H1 (cell line): Measurements from ENCODE around the gene SERPINB6. TPM values are rescaled to one million over a fixed set of nuclear protein-coding genes. Genes with fewer than 3 reads are reported as not detected.

Experiments
- CTCF ChIA-PET: fragments of 300-600 bp; sonication (Branson Sonifier 250); formaldehyde crosslinking; loops from one replicate; lab custom pipeline; 2021; ENCODE audit not compliant: partially characterized antibody; lab: Charles Lee
- POLR2A ChIA-PET: fragments of 300-600 bp; sonication (Branson Sonifier 250); formaldehyde crosslinking; loops from one replicate; lab custom pipeline; 2021; ENCODE audit warnings: inconsistent platforms; ENCODE audit not compliant: partially characterized antibody; lab: Charles Lee
- DNase-seq, 2 experiments: peaks; one replicate each; pipeline versions ENCODE4 v3.0.0 to v3.0.0-alpha.2; 2010 to 2022; ENCODE audit warnings: low spot score in 2 of 2, low read depth in 1 of 2, mixed read lengths in 1 of 2
- FAIRE-seq: peaks from 2 replicates; lab custom pipeline; 2011; peaks lifted over from hg19 to GRCh38; lab: Jason Lieb, UNC
- H2AFZ ChIP-seq: 2 replicates; pipeline ENCODE4 v1.8.1; 2012; ENCODE audit warnings: low read length, inconsistent platforms
- H2AK5ac ChIP-seq: 2 replicates; pipeline ENCODE4 v1.6.1; 2013; ENCODE audit warnings: low read depth, low read length
- H2BK120ac ChIP-seq: replicated peaks from 2 replicates; pipeline ENCODE3; 2013; ENCODE audit warnings: low read depth, low read length, inconsistent platforms
- H2BK12ac ChIP-seq: 2 replicates; pipeline ENCODE4 v1.6.1; 2013; ENCODE audit warnings: low read depth, low read length
- H2BK15ac ChIP-seq: 2 replicates; pipeline ENCODE4 v1.6.1; 2013; ENCODE audit warnings: low read length
- H2BK20ac ChIP-seq: 2 replicates; pipeline ENCODE4 v1.6.1; 2013; ENCODE audit warnings: low read length
- H2BK5ac ChIP-seq: 2 replicates; pipeline ENCODE4 v1.6.1; 2013; ENCODE audit warnings: low read depth, low read length
- H3K14ac ChIP-seq: 2 replicates; pipeline ENCODE4 v1.6.1; 2013; ENCODE audit warnings: inconsistent platforms; ENCODE audit not compliant: insufficient read length
- H3K18ac ChIP-seq: 2 replicates; pipeline ENCODE4 v1.6.1; 2013; ENCODE audit warnings: low read length; ENCODE audit errors: extremely low read depth
- H3K23ac ChIP-seq: 2 replicates; pipeline ENCODE4 v1.6.1; 2013; ENCODE audit warnings: inconsistent platforms; ENCODE audit not compliant: insufficient read length
- H3K23me2 ChIP-seq: 2 replicates; pipeline ENCODE4 v1.6.1; 2013; ENCODE audit warnings: low read depth, low read length
- H3K27ac ChIP-seq: 2 replicates; pipeline ENCODE4 v1.6.1; 2011; ENCODE audit warnings: low read depth, low read length, inconsistent platforms
- H3K27me3 ChIP-seq, 4 experiments: replicated peaks in 1 of 4; 1 replicate in 1 of 4; 2 replicates in 3 of 4; pipeline versions ENCODE4 v1.6.1 to v1.8.1; 2011 to 2013; ENCODE audit warnings: low read length in 3 of 4, mild to moderate bottlenecking in 3 of 4, inconsistent platforms in 2 of 4, mixed read lengths in 2 of 4, moderate library complexity in 1 of 4; ENCODE audit not compliant: control insufficient read depth in 3 of 4, insufficient read depth in 3 of 4; ENCODE audit errors: extremely low read depth in 1 of 4
- H3K36me3 ChIP-seq, 4 experiments: 2 replicates each; pipeline versions ENCODE4 v1.6.1 to v1.8.1; 2011 to 2013; ENCODE audit warnings: mild to moderate bottlenecking in 4 of 4, low read length in 3 of 4, moderate library complexity in 2 of 4, control low read depth in 1 of 4, inconsistent platforms in 1 of 4; ENCODE audit not compliant: insufficient read depth in 4 of 4, control insufficient read depth in 2 of 4
- H3K4ac ChIP-seq: replicated peaks from 2 replicates; pipeline ENCODE3; 2013; ENCODE audit warnings: low read length, low read depth, mixed read lengths, inconsistent platforms; ENCODE audit not compliant: insufficient read length
- H3K4me1 ChIP-seq, 4 experiments: replicated peaks in 1 of 4; 1 replicate in 1 of 4; 2 replicates in 3 of 4; pipeline versions ENCODE4 v1.6.1 to v1.8.1; 2011 to 2013; ENCODE audit warnings: low read length in 3 of 4, inconsistent platforms in 2 of 4, mixed read lengths in 1 of 4; ENCODE audit not compliant: insufficient read depth in 4 of 4, control insufficient read depth in 3 of 4
- H3K4me2 ChIP-seq, 2 experiments: 2 replicates each; pipeline versions ENCODE4 v1.6.1 to v1.8.1; 2011 to 2013; ENCODE audit warnings: low read depth in 2 of 2, low read length in 2 of 2, control low read depth in 1 of 2, inconsistent platforms in 1 of 2, mild to moderate bottlenecking in 1 of 2; ENCODE audit not compliant: insufficient read depth in 1 of 2
- H3K4me3 ChIP-seq, 4 experiments: fragments of 200-600, 300-600 bp in 1 of 4; sonication (generic), shearing (Covaris generic), sonication (Bioruptor Twin) in 1 of 4; 2 replicates each; pipeline versions ENCODE4 v1.5.1 to v1.8.1; 2011 to 2016; ENCODE audit warnings: low read length in 4 of 4, low read depth in 3 of 4, control low read depth in 2 of 4, inconsistent platforms in 2 of 4, mild to moderate bottlenecking in 2 of 4, mixed read lengths in 1 of 4, moderate library complexity in 1 of 4; ENCODE audit not compliant: insufficient read depth in 2 of 4; ENCODE audit errors: extremely low read depth in 1 of 4
- H3K56ac ChIP-seq: replicated peaks from 2 replicates; pipeline ENCODE3; 2013; ENCODE audit warnings: low read depth, mild to moderate bottlenecking, mixed read lengths, low read length, inconsistent platforms; ENCODE audit not compliant: insufficient read length
- H3K79me1 ChIP-seq: 2 replicates; pipeline ENCODE4 v1.6.1; 2013; ENCODE audit warnings: low read depth, low read length, control low read depth
- H3K79me2 ChIP-seq, 2 experiments: 2 replicates each; pipeline versions ENCODE4 v1.6.1 to v1.8.1; 2012 to 2013; ENCODE audit warnings: low read length in 2 of 2, mild to moderate bottlenecking in 2 of 2, inconsistent platforms in 1 of 2; ENCODE audit not compliant: insufficient read depth in 2 of 2, control insufficient read depth in 1 of 2
- H3K9ac ChIP-seq, 4 experiments: replicated peaks in 1 of 4; 1 replicate in 1 of 4; 2 replicates in 3 of 4; pipeline versions ENCODE4 v1.6.1 to v1.8.1; 2011 to 2013; ENCODE audit warnings: low read depth in 3 of 4, low read length in 3 of 4, control low read depth in 2 of 4, mild to moderate bottlenecking in 2 of 4, moderate library complexity in 2 of 4, inconsistent platforms in 1 of 4; ENCODE audit errors: extremely low read depth in 1 of 4
- H3K9me3 ChIP-seq, 2 experiments: 2 replicates each; pipeline versions ENCODE4 v1.6.1 to v1.8.1; 2012 to 2013; ENCODE audit warnings: mild to moderate bottlenecking in 2 of 2, moderate library complexity in 2 of 2, control low read depth in 1 of 2, inconsistent platforms in 1 of 2, low read depth in 1 of 2, low read length in 1 of 2, mixed read lengths in 1 of 2; ENCODE audit not compliant: insufficient read depth in 2 of 2
- H4K20me1 ChIP-seq, 2 experiments: replicated peaks in 1 of 2; 2 replicates each; pipeline versions ENCODE3 to v1.8.1; 2011 to 2013; ENCODE audit warnings: inconsistent platforms in 2 of 2, low read length in 2 of 2, mild to moderate bottlenecking in 1 of 2; ENCODE audit not compliant: insufficient read depth in 2 of 2, control insufficient read depth in 1 of 2
- H4K5ac ChIP-seq: 2 replicates; pipeline ENCODE4 v1.6.1; 2013; ENCODE audit warnings: low read length, low read depth, mixed read lengths, inconsistent platforms; ENCODE audit not compliant: insufficient read length
- H4K8ac ChIP-seq: 2 replicates; pipeline ENCODE4 v1.8.0; 2013; ENCODE audit warnings: mild to moderate bottlenecking, moderate library complexity, low read length, inconsistent platforms; ENCODE audit not compliant: insufficient read depth; ENCODE audit errors: extremely low read depth
- H4K91ac ChIP-seq: replicated peaks from 2 replicates; pipeline ENCODE3; 2013; ENCODE audit warnings: low read length, mixed read lengths, inconsistent platforms; ENCODE audit not compliant: insufficient read length
- BACH1 ChIP-seq: IDR thresholded peaks from 2 replicates; pipeline ENCODE4 v1.6.1; 2012; ENCODE audit warnings: low read length, improper control_type of control experiment
- CEBPB ChIP-seq: IDR thresholded peaks from 2 replicates; pipeline ENCODE4 v1.6.1; 2012; ENCODE audit warnings: low read depth, low read length
- EP300 ChIP-seq, 2 experiments: IDR thresholded peaks; 1 replicate in 1 of 2; 2 replicates in 1 of 2; pipeline ENCODE4 v1.6.1; 2011 to 2012; ENCODE audit warnings: low read depth in 2 of 2, low read length in 2 of 2, mild to moderate bottlenecking in 2 of 2, borderline replicate concordance in 1 of 2, inconsistent platforms in 1 of 2, moderate library complexity in 1 of 2
- FOSL1 ChIP-seq: IDR thresholded peaks from 2 replicates; pipeline ENCODE4 v1.6.1; 2011; ENCODE audit warnings: mild to moderate bottlenecking, low read depth, low read length, moderate library complexity; ENCODE audit not compliant: insufficient read depth
- SIN3A ChIP-seq, 2 experiments: IDR thresholded peaks in 1 of 2; conservative IDR thresholded peaks in 1 of 2; 2 replicates each; pipeline ENCODE4 v1.6.1; 2011 to 2012; ENCODE audit warnings: low read length in 2 of 2, improper control_type of control experiment in 1 of 2, low read depth in 1 of 2, mild to moderate bottlenecking in 1 of 2
- SP1 ChIP-seq: IDR thresholded peaks from 2 replicates; pipeline ENCODE4 v1.6.1; 2011; ENCODE audit warnings: low read depth, low read length
- TAF7 ChIP-seq: optimal IDR thresholded peaks from 2 replicates; pipeline ENCODE3; 2011; ENCODE audit warnings: low read depth, mild to moderate bottlenecking, inconsistent platforms, low read length, moderate library complexity, borderline replicate concordance
- ZNF274 ChIP-seq: IDR thresholded peaks from 2 replicates; pipeline ENCODE4 v1.7.0; 2012; ENCODE audit warnings: low read length, borderline replicate concordance; ENCODE audit errors: extremely low read depth
- WGBS, 2 experiments: shearing (Covaris generic) in 1 of 2; methylation state at CpG; one replicate each; pipeline versions ENCODE4 v1.1.6 to v1.1.7; 2013 to 2015; ENCODE audit warnings: low lambda C conversion rate in 2 of 2, mixed read lengths in 2 of 2, inconsistent platforms in 1 of 2, low coverage in 1 of 2, missing lambda C conversion rate in 1 of 2; ENCODE audit not compliant: insufficient replicate concordance in 2 of 2, insufficient coverage in 1 of 2, insufficient read length in 1 of 2; ENCODE audit errors: extremely low coverage in 1 of 2, missing lambda C conversion rate in 1 of 2; 5-methylcytosine and 5-hydroxymethylcytosine counted together
- polyA plus RNA-seq, 7 experiments: library from polyadenylated mRNA; depleted of rRNA in 3 of 7; stranded (reverse) in 5 of 7; unstranded in 2 of 7; fragments of >200 nt in 5 of 7; fragments of 200-250 nt in 2 of 7; gene quantifications; 1 replicate in 5 of 7; 2 replicates in 1 of 7; 4 replicates in 1 of 7; pipeline versions ENCODE4 v1.2.1 to v1.2.3, GENCODE V29; 2011 to 2013; ENCODE audit warnings: missing spikeins in 2 of 7, mixed read lengths in 2 of 7
- total RNA-seq: library from RNA; stranded (reverse); fragmentation: NEBNext Ultra II Directional; extraction: Animal tissue kit (Norgen Biotek cat#: 25700); gene quantifications from 2 replicates; pipeline ENCODE4 v1.2.1, GENCODE V29; 2021
- TF ChIP-seq, protein P1 (sequence below): IDR thresholded peaks from 2 replicates; pipeline ENCODE4 v1.6.1; 2011; ENCODE audit warnings: low read depth, mild to moderate bottlenecking, low read length; ENCODE audit not compliant: insufficient read depth
- TF ChIP-seq, protein P2 (sequence below): IDR thresholded peaks from 2 replicates; pipeline ENCODE4 v1.6.1; 2012; ENCODE audit warnings: inconsistent platforms

The SERPINB6 gene
- total and polyA plus RNA-seq, 2 of the 8 experiments (the other 6 are each of a cell fraction or from before 2014, with no cell fraction given), result 27.2 to 29.4 TPM

GRCh38 chr6:2939315-2940009, 31.9 kb downstream of the SERPINB6 start:
- H4K20me1 ChIP-seq, result no peaks in the 10 kb centered on the region
- no peak overlapping the region for H2AFZ ChIP-seq
- no peak overlapping the region for H3K23ac ChIP-seq
- H3K79me1 ChIP-seq, result no peaks in the 10 kb centered on the region
- no peak overlapping the region for H4K91ac ChIP-seq
- no peaks in the 10 kb centered on the region for H3K79me2 ChIP-seq
- FAIRE-seq (no peak), DNase-seq (peak in 1 of 2 experiments; percentile 42)
- H2BK20ac ChIP-seq, result no peak overlapping the region
- no peak overlapping the region for H3K4me2 ChIP-seq
- no peaks in the 10 kb centered on the region; a peak in 1 of 7 replicates for H3K27me3 ChIP-seq
- no peak overlapping the region for H3K18ac ChIP-seq
- POLR2A ChIA-PET, result interaction anchor here (1.0 to 1.2 kb wide), 2 partner anchors 11 to 89 kb away, joined by 3 to 4 read pairs; no protein-coding TSS in a partner anchor
- H3K36me3 ChIP-seq, result no peaks in the 10 kb centered on the region
- no peak overlapping the region for H2AK5ac ChIP-seq
- CTCF ChIA-PET, result interaction anchor here (0.6 to 20.6 kb wide), 8 partner anchors 3 to 305 kb away, joined by 3 to 293 read pairs (median 3); no protein-coding TSS in a partner anchor
- H3K9me3 ChIP-seq, result no peaks in the 10 kb centered on the region; a peak in 2 of 4 replicates
- no peak overlapping the region for H3K56ac ChIP-seq
- H2BK12ac ChIP-seq, result no peak overlapping the region; the same call in 1 of the 2 replicates
- no peak overlapping the region for H2BK5ac ChIP-seq
- H3K9ac ChIP-seq, result no peak overlapping the region
- H3K4me3 ChIP-seq, result no peak overlapping the region
- H3K4me1 ChIP-seq, result no peaks in the 10 kb centered on the region; a peak in 1 of 7 replicates
- H4K8ac ChIP-seq, result no peak overlapping the region
- H3K23me2 ChIP-seq, result no peaks in the 10 kb centered on the region; the same call in 1 of the 2 replicates
- no peak overlapping the region for H2BK120ac ChIP-seq
- H3K14ac ChIP-seq, result no peak overlapping the region
- no peak overlapping the region for H3K27ac ChIP-seq
- WGBS, 2 experiments, result 95% methylated on average over 33 of the region's 34 CpGs; no CpG with 5 or more reads in 1 of the 2 experiments
- no peak overlapping the region for H3K4ac ChIP-seq
- no peak overlapping the region for H4K5ac ChIP-seq
- no peak overlapping the region for H2BK15ac ChIP-seq
- TF ChIP-seq FOSL1, result no peak
- no peak for TF ChIP-seq SP1
- no peak for TF ChIP-seq ZNF274
- no peak for TF ChIP-seq CEBPB
- TF ChIP-seq, protein P1, sequence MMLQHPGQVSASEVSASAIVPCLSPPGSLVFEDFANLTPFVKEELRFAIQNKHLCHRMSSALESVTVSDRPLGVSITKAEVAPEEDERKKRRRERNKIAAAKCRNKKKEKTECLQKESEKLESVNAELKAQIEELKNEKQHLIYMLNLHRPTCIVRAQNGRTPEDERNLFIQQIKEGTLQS, result no peak
- no peak for TF ChIP-seq BACH1
- TF ChIP-seq, protein P2, sequence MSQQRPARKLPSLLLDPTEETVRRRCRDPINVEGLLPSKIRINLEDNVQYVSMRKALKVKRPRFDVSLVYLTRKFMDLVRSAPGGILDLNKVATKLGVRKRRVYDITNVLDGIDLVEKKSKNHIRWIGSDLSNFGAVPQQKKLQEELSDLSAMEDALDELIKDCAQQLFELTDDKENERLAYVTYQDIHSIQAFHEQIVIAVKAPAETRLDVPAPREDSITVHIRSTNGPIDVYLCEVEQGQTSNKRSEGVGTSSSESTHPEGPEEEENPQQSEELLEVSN, result no peak
- no peak for TF ChIP-seq SIN3A (conservative IDR thresholded peaks at IDR 0.05 in 1 of 2, IDR thresholded peaks at IDR 0.05 in 1 of 2; ENCODE audit: low read depth in 1 of 2, low read length in 2 of 2)
- no peak for TF ChIP-seq TAF7
- no peak for TF ChIP-seq EP300 (IDR thresholded peaks at IDR 0.05; ENCODE audit: borderline replicate concordance in 1 of 2, low read depth in 2 of 2, low read length in 2 of 2)
